HEK293T (cell line): ENCODE data around the gene XRCC2.

Experiments used
- CTCF ChIA-PET: fragments of 350-600 bp; formaldehyde crosslinking; extraction: SDS; loops from one replicate; lab custom pipeline; 2021; ENCODE audit warnings: antibody characterized with exemption, inconsistent platforms; lab: Yijun Ruan, JAX
- POLR2A ChIA-PET: fragments of 350-600 bp; formaldehyde crosslinking; extraction: SDS; loops from one replicate; lab custom pipeline; 2020; ENCODE audit warnings: antibody characterized with exemption, inconsistent platforms; lab: Yijun Ruan, JAX
- DNase-seq: peaks from one replicate; pipeline ENCODE4 v3.0.0; 2012; ENCODE audit warnings: mixed read lengths; ENCODE audit errors: extremely low spot score
- ARNT ChIP-seq: fragments of 450-650 bp; IDR thresholded peaks from 2 replicates; pipeline ENCODE4 v1.6.1; 2017; ENCODE audit warnings: mild to moderate bottlenecking
- BHLHE40 ChIP-seq: fragments of 450-650 bp; IDR thresholded peaks from 2 replicates; pipeline ENCODE4 v1.6.1; 2016; ENCODE audit warnings: mild to moderate bottlenecking, moderate library complexity, borderline replicate concordance
- CTBP1 ChIP-seq: fragments of 450-650 bp; IDR thresholded peaks from 2 replicates; pipeline ENCODE4 v1.6.1; 2016; ENCODE audit warnings: borderline replicate concordance
- ELF4 ChIP-seq: fragments of 450-650 bp; IDR thresholded peaks from 2 replicates; pipeline ENCODE4 v1.6.1; 2017; ENCODE audit warnings: antibody characterized with exemption
- FOXA1 ChIP-seq: fragments of 450-650 bp; IDR thresholded peaks from 2 replicates; pipeline ENCODE4 v1.6.1; 2016; ENCODE audit warnings: mild to moderate bottlenecking
- FOXK2 ChIP-seq: fragments of 450-650 bp; IDR thresholded peaks from 2 replicates; pipeline ENCODE4 v1.6.1; 2016; ENCODE audit warnings: mild to moderate bottlenecking
- FOXM1 ChIP-seq: fragments of 450-650 bp; IDR thresholded peaks from 2 replicates; pipeline ENCODE4 v1.6.1; 2017; ENCODE audit warnings: mild to moderate bottlenecking, borderline replicate concordance
- HDGF ChIP-seq: fragments of 450-650 bp; IDR thresholded peaks from 2 replicates; pipeline ENCODE4 v1.6.1; 2017; ENCODE audit warnings: antibody characterized with exemption, borderline replicate concordance
- L3MBTL2 ChIP-seq: fragments of 450-650 bp; conservative IDR thresholded peaks from 2 replicates; pipeline ENCODE4 v1.6.1; 2016; ENCODE audit warnings: mild to moderate bottlenecking
- LEF1 ChIP-seq: fragments of 450-650 bp; IDR thresholded peaks from 2 replicates; pipeline ENCODE4 v1.6.1; 2017; ENCODE audit warnings: mild to moderate bottlenecking, borderline replicate concordance
- NFRKB ChIP-seq: fragments of 450-650 bp; IDR thresholded peaks from 2 replicates; pipeline ENCODE4 v1.6.1; 2016; ENCODE audit warnings: mild to moderate bottlenecking, moderate library complexity
- SP1 ChIP-seq: fragments of 450-650 bp; IDR thresholded peaks from 2 replicates; pipeline ENCODE4 v1.6.1; 2017
- SUZ12 ChIP-seq: fragments of 450-650 bp; IDR thresholded peaks from 2 replicates; pipeline ENCODE4 v1.6.1; 2016; ENCODE audit warnings: mild to moderate bottlenecking
- TARDBP ChIP-seq: fragments of 450-650 bp; IDR thresholded peaks from 2 replicates; pipeline ENCODE4 v1.6.1; 2016
- ZNF384 ChIP-seq: fragments of 450-650 bp; IDR thresholded peaks from 2 replicates; pipeline ENCODE4 v1.6.1; 2016
- TF ChIP-seq, protein P1 (sequence below): fragments of 450-650 bp; IDR thresholded peaks from 2 replicates; pipeline ENCODE4 v1.6.1; 2016

The XRCC2 gene

DNA sequence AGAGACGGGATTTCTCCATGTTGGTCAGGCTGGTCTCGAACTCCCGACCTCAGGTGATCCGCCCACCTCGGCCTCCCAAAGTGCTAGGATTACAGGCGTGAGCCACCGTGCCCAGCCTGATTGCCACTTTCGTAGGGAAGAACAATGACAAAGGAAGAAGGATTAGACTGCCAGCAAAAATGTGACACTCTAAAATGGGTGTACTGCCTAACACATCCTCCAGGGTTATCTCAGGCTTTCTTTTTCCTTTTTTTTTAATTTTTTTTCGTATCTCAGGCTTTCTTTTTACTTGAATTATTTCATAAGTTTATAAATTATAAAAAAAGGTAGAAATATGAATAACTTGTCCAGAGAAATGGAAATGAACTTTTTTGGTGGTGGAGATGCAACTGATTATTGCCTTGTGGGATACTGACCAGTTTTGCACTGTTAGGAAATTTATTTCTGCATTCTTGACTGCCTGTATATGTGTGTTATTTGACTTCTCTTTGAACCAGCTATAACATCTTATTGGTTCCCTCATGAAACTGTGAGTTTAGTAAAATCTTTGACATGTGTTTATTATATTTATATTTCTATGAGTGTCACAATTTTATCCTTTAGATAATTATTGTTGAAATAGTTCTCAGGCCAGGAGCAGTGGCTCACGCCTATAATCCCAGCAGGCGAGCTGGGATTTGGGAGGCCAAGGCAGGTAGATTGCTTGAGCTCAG is 56.8 kb downstream of the XRCC2 start:
- DNase-seq = no peak
- ChIA-PET POLR2A (no interaction called here), CTCF (no interaction called here)
- TF ChIP-seq, protein P1, sequence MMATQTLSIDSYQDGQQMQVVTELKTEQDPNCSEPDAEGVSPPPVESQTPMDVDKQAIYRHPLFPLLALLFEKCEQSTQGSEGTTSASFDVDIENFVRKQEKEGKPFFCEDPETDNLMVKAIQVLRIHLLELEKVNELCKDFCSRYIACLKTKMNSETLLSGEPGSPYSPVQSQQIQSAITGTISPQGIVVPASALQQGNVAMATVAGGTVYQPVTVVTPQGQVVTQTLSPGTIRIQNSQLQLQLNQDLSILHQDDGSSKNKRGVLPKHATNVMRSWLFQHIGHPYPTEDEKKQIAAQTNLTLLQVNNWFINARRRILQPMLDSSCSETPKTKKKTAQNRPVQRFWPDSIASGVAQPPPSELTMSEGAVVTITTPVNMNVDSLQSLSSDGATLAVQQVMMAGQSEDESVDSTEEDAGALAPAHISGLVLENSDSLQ = no peak
- no peak for TF ChIP-seq SP1
- no peak for TF ChIP-seq FOXM1

DNA sequence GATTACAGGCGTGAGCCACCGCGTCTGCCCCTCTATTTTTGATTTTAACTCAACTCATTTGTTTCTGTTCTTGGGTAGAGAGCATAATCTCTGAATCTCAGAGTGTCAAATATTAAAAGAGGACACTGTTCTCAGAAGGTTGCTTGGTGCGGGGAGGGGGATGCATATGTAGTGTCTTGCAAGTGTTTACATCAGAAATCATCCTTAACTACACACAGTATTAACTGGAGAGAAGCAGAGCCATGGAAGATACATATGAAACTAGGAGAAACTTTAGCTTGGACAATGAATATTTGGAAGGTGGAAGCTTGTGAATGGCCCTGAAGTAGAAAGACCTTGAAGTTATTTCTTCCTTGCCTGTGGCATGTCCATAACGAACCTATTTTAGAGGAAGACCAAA is 57.5 kb downstream of the XRCC2 start:
- POLR2A ChIA-PET = no interaction called here
- no peak for DNase-seq
- CTCF ChIA-PET = no interaction called here
- TF ChIP-seq L3MBTL2 (no peak), TARDBP (no peak), HDGF (no peak), BHLHE40 (no peak), ZNF384 (no peak), FOXA1 (no peak)
- TF ChIP-seq, protein P1 = no peak

DNA sequence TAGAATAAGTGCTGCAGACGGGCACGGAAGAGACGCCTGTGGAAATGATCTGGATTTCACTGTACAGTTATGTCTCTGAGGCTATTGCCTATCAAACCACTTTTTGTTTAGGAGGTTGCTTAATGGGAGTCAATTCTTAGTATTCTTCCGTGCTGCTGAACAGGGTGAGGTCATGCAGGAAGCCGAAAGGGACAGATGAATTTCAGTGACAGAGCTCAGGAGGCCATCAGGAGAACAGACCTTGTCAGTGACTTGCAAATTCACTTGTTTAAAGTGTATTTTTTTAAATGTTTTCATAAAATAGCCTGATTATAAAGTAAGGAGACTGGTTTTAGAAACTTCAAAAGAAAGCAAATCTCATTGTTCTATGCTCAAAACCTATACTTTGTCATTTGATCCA is 58.9 kb downstream of the XRCC2 start:
- POLR2A ChIA-PET = no interaction called here
- DNase-seq = no peak
- TF ChIP-seq CTBP1 = no peak
- no peak for TF ChIP-seq ELF4
- no peak for TF ChIP-seq ARNT
- no peak for TF ChIP-seq FOXA1
- TF ChIP-seq FOXM1 = no peak
- TF ChIP-seq FOXK2 = no peak
- no peak for TF ChIP-seq NFRKB
- TF ChIP-seq ZNF384 = no peak
- TF ChIP-seq SUZ12 = no peak
- TF ChIP-seq TARDBP = no peak
- TF ChIP-seq, protein P1 = no peak
- no peak for TF ChIP-seq LEF1
- TF ChIP-seq BHLHE40 = no peak
- no peak for TF ChIP-seq L3MBTL2
- no peak for TF ChIP-seq SP1
- no peak for TF ChIP-seq HDGF
- CTCF ChIA-PET = no interaction called here

DNA sequence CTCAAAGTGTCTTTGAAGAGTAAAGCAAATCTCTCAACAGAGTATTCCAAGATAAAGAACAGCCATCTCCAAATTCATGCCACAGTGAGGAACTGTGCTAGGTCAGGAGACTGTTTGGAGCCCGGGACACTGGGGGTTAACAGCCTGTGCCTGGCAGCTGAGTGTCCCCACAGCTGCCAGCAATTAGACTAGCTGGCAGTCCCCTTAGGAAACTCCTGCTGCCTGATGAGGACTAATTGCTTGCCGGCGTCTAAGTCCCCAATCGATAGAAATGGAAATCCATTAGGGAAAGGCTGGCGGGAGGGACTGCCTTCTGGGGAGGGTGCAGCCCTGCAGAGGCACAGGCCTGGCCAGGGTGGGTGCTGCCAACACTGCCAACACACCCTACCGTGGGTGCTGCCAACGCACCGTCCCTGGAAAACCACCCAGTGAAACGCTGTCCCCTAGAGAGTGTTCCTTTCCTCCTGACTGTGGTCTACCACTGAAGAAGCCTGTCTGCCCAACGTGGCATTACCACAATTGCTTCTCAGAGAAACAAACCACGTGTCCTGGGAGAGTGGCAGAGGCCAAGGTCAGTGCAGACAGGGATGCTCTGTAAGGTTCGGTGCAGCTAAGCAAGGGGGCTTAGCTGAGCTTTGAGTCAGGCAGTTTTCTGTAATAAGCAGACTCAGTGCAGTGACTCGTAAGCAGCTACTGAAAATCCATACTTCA is 60.8 kb downstream of the XRCC2 start:
- ChIA-PET CTCF (no interaction called here), POLR2A (no interaction called here)
- no peak for TF ChIP-seq FOXK2
- TF ChIP-seq L3MBTL2 = no peak
- no peak for TF ChIP-seq HDGF
- TF ChIP-seq CTBP1 = no peak
- no peak for TF ChIP-seq ZNF384
- TF ChIP-seq, protein P1 = no peak
- no peak for TF ChIP-seq FOXA1
- TF ChIP-seq LEF1 = no peak
- no peak for TF ChIP-seq NFRKB
- TF ChIP-seq TARDBP = no peak
- no peak for TF ChIP-seq SP1
- TF ChIP-seq ELF4 = no peak
- no peak for TF ChIP-seq ARNT
- TF ChIP-seq FOXM1 = no peak
- TF ChIP-seq BHLHE40 = no peak
- TF ChIP-seq SUZ12 = no peak
- DNase-seq = no peak

DNA sequence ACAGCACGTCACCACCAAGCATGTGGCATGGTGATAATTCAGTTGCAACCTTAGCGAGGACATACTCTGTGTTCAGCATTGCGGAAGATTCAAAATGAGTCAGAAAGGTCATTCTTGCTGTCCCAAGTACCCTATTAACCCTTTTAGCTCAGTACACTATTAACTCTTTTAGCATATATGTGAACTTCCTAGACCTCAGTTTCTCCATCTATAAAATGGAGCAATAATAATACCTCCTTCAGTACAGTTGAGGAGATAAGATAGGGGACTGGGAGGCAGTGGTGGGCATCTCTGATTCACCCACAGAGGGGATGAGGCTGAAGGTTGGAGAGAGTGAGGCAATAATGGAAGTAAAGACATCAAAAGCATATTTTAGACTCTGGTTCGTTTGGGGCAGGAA is 67.3 kb downstream of the XRCC2 start:
- TF ChIP-seq BHLHE40 (no peak), L3MBTL2 (no peak), FOXM1 (no peak), CTBP1 (no peak), SP1 (no peak), ARNT (no peak), ZNF384 (no peak), TARDBP (no peak), HDGF (no peak), SUZ12 (no peak), ELF4 (no peak), LEF1 (no peak), NFRKB (no peak), FOXK2 (no peak), FOXA1 (no peak)
- TF ChIP-seq, protein P1 = no peak
- ChIA-PET POLR2A (no interaction called here), CTCF (interaction anchor here (0.8 kb wide), 1 partner anchor 57 kb away, joined by 4 read pairs; no protein-coding TSS in a partner anchor)
- DNase-seq = no peak
